NCI-H2081 treated with DMSO at 0.1 percent for 48 hours (cell line): Measurements from ENCODE around the gene ADAMTSL2.

ENCODE experiments used
- DNase-seq: peaks from one replicate; lab custom pipeline; 2025; lab: John Stamatoyannopoulos, UW

ADAMTSL2 gene

DNA sequence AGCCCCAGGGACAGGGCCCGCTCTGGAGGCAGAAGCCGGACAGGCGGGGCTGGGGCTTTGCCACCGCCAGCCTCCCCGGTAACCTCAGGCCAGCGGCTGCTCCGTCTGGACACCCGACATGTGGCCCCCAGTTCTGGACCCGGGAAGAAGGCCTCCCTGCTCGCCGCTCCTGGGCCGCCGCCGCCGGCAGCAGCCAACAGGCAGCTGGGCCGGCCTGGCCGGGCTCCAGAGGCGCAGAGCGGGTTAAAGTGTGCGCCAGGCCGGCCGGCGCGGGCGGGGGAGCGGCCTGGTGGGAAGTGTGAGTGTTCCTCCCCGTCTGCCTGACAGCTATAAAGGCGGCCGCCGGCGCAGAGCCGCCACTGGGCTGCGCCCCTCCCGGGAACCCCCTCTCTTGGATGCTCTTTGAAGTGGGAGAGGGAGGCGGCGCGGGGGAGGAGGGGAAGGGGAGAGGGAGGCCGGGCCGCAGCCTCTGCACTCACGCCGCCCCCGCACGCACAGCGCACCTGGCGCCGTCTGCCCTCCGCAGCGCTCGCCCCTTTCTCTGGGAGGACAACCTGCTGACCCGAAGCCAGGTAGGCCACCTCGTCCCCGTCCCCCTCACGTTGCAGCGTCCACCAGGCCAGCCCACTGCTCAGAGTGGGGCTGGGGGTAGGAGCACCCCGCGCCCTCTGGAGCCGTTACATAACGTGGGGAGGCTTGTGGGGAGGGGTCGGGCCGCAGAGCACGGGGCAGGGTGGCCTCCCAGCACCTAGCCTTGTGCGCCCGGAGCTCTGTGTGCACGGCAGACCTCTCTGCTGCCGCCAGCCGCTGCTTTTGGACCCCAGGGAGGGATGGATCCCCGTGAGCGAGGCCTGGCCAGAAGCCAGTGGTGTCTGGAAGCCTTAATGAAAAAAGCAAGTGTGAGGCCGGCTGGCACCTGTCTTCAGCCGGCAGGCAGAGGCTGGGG is at the start of gene ADAMTSL2:
ADAMTSL2 (plus strand) TSS at position 359 of the 946 bp plus-strand sequence. CDS start 2,009 bp downstream, outside the sequence.
- DNase-seq, result peak; percentile 38

DNA sequence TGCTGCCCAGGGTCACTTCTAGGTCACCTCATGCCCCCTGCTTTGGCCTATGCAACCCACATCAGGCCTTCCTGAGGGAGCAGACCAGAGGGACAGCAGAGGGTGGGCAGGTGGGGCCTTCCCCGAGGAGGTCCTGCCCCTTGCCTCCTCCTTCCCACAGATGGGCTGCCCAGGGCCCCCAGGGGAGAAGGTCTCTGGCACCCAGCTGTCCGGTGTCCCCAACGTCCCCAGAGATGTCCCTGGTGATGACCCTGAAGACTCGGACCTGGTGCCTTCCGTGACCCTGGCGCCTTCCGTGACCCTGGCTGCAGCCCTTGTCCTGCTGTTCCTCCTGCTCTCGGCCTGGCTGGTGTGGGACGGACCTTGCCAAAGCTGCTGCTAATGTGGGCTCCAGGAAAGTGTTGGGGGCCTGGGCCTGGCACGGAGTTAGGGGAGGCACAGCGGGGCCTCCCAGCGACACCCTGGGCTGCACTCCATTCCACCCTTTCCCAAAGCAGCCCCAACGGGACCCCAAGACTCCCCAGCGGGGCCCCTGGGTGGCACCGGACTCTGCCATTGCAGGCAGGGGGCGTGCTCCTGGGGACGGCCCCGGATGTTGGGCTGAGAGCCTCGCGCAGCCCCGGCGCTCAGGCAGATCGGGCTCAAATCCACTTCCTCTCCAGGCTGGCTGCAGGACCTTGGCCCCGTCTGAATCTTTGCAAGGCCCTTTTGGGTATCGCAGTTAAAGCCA is 48.8 kb upstream of the ADAMTSL2 start:
- DNase-seq, result no peak

DNA sequence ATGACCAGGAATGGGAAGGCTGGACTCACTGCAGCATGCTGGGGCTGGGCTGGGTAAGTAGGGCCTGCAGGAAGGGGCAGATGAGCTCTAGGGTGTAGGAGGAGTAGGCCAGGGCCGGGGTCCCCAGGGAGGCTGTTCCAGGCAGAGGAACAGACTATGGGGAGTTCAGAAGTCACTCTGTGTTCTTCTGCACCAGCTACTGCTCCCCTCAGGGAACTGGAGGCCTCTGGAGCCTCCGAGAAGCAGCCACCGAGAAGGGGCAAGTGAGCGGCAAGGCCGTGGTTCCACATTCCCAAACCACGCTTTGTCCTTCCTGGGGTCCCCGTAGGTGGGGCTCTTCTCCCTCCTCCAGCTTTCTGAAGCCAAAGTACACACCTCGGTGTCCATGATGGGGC is 47.2 kb upstream of the ADAMTSL2 start:
- DNase-seq, result no peak

DNA sequence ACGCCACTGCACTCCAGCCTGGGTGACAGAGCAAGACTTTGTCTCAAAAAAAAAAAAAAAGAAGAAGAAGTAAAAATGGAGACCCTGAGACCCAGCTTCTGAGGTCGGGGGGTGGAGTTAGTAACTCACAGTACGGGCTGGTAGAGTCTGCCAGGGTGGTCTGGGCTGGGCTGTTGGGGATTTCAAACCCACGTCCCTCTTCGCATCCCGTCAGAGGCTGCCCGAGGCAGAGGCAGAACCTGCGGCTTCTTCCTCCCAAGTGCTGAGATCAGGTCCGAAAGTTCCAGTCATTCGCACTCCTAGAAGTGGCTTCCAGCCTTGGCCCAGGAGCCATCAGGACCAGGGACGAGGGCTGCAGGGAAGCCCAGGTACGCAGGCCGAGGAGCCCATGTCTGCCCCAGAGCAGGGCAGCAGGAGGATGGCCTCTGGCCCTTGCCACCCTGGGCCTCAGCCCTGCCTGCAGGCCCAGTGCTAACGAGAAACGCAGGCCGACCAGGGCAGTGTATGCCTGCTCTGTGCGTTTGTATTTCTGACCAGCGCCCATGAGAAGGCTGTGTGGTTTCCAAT is 45.7 kb upstream of the ADAMTSL2 start:
- DNase-seq, result no peak

DNA sequence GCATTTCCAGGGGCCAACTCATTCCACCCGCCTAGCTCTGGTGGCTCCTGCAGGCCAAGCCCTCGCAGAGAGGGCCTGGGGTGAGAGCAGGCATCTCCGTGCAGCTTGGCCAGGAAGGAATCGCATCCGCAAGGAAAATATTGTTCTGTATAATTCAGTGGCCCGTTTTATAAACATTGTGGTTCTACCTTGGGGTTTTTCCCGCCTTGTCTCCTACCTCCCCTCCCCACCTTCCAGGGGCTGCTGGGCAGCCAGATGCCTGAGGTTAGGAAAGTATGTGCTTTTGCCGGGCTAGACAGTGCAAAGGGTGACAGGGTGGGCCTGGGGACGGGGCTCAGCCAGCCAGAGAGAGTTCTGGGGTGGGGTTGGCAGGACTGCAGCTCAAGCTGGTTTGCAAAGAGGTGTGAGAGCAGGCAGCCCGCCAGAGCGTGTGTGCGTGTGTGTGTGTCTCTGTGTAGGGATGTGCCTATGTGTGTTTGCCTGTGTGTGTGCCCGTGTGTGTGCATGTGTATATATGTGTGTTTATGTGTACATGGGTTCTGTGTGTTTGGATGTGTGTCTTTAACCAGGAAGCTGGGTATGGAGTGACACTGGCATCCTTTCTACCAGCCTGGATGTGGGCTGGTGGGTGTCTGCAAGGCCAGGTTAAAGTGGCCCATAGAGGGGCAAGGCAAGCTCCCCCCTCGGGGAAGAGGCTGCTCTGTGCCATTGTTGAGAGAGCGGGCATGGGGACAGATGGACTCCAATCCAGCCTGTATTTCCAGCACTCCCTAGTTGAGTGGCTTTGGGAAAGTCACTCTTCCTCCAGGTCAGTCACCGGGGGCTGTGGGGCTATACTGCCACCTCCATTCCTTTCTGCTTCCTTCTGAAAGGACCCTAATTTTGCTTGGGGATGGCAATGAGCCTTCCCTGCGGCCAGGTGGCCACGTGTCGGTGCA is 45.0 kb upstream of the ADAMTSL2 start:
- no peak for DNase-seq

DNA sequence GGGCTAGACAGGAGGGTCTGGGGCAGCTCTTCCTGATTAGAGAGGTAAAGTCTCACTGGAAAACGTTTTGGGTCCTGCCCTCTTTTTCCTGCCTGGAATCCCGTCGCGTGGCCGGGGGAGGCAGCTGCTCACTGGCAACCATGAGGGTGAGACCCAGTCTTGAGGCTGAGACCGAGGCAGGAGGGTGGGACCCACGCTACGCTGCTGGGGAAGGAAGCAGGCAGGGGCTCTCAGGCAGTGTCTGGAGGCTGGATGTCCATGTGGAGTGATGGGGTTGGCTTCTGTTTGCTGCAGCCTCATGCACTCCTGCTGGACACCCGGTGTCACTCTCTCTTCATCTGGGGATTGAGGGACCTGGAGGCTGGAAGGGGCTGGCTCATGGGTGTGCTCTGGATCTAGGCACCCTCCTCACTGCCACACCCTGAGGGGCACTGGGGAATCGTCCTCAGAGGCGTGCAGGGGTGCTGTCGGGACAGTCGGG is 44.3 kb upstream of the ADAMTSL2 start:
- DNase-seq, result no peak

DNA sequence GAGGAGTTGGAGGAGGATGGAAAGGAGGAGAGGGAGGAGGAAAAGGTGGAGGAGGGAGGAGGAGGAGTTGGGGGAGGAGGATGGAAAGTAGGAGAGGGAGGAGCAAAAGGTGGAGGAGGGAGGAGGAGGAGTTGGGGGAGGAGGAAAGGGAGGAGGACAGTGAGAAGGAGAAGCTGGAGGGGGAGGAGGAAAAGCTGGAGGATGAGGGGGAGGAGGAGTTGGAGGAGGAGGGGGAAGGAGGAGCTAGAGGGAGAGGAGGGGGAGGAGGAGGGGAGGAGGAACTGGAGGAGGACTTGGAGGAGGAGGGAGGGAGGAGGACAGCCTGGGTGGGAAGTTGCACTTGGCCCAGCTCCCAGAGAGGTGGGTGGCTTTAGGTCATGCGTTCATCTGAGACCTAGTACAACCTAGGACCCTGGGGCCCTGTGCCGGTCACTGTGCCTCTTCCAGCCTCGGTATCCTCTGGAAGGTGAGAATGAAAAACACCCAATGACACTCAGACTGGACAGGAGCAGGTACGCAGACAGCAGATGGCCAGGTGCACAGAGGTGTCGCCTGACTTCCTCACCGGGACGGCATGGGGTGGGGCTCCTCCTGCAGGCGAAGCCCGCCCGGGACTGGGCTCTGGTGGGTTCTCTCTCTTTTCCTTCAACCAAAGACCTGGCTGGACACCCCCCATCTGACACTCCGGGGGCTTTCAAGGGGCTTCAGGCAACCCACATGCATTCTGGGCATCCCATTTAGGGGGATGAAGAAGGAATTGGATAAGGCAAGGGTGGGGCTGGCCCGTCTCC is 43.4 kb upstream of the ADAMTSL2 start:
- DNase-seq, result no peak

DNA sequence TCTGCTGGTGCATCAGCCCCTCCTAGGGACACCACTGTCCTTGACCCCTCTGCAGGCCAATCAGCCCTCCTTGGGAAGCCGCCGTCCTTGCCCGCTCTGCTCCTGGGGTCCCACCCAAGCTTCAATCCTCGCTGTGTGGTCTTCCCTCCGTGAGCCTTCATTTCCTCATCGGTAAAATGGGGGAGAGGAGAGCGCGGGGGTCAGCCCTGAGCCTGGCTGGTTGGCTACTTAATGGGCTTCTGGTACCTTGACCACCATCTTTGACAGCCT is 42.9 kb upstream of the ADAMTSL2 start:
- no peak for DNase-seq

DNA sequence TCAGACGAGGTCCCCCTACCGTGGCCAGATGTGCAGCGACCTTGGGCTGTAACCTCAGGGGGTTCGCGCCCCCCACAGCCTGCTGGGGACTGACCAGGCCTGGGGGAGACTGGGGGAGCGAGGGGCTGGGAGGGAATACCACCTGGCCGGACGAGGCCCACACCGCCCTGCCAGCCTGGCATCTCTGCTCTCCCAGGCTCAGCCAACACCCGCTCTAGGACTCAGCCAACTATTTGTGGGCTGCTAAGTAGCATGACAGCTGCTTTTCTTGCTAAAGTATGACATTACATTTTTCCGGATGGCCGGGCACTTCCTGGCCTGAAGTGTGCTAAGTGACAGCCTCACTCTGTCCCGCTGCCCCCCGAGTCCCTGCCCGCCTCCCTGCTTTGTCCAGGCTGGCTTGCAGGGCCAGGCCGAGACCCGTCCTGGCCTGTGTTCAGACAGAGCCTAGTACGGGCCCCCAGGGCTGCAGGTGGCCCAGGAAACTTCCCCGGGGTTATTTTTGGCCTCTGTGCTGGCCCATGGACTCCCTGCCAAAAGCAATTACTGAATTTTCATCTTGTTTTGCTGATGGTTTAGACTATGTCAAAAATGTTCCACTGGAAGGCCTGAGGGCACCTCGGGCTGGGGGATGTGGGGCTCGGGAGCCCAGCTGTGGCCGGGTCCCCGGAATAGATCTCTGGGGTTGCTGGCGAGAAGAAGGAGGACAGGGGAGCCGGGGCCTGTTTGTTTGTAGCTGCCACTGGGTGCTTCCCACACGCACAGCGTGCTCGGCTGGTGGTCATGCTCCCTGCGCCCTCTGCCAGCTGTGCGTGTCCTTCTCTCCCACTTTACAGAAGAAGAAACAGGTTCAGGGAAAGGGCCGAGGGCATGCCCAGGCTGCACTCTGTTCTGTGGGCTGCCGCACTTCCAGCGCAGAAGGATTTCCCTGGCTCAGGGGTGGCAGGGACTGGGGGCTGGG is 42.2 kb upstream of the ADAMTSL2 start:
- no peak for DNase-seq

DNA sequence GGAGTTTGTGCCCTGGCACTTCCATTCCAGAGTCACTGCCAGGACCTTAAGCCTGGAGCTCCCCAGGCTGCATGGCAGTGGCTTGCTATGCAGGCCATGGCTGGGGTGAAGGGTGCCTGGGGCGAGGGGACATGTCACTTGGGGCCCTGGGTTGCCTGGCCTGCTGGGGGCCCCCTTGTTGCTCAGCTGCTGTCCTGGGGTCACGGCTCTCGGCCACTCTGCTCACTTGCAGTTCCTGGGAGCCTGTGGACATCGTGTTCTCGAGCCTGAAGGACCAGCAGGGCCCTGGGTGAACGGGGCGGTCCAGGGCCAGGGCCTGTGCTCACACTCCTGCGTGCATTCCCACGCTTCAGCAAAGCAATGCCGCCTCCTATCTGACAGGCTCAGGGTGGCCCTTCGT is 41.1 kb upstream of the ADAMTSL2 start:
- no peak for DNase-seq

DNA sequence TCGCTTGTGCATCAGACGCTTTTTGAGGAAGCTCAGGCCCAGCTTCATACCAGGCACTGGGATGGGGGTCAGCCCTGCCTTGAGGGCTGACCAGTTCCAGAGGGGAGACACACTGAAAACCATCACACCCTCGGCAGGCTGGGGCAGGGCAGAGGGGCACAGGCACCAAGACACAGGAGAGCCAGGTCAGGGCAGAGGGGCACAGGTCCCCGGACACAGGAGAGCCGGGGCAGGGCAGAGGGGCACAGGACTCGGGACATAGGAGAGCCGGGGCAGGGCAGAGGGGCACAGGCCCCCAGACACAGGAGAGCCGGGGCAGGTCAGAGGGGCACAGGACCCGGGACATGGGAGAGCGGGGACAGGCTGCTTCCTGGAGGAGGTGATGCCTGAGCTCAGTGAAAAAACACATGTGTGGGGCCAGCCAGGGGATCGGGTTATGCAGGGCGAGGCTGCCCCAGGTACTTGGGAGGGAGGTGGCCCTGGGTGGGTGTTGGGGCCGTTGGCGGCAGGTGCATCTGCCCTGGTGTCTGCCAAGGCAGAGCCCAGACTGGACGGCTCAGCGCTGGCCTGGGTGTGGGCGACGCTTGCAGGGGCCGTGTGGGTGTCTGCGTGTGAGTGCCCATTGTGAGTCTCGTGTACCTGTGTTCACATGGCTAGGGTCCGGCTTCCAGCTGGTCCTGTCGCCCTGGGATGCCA is 40.5 kb upstream of the ADAMTSL2 start:
- no peak for DNase-seq

DNA sequence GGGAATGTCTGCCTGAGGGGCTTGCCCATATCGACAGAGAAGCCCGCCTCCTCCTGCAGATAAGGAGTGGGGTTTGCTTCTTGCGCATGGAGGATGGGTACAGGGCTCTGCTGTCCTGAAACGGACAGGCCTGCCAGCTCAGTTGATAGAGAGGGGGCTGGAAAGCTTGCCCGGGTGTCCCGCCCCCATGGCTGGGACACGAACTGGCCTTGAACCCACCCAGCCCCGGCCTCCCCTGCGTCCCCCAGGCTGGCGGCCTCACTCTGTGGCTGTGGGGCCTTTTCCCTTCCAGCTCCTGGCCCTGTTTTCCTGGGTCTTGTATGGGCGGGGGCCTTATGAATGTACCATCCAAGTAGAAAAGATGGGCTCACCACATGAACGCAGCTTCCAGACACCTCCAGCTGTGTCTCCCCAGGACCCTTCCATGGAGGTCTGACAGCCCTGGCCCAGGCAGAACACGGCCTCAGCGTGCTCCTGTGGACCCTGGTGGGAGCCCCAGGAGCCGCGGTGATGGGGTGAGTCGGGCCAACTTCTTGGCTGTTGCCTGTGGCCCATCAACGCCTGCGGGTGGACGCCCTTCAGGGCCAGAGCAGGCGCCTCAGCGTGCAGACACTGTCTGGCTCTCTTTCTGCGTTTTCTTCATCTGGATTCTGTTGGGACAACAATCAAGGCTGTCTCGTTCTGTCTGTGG is 39.7 kb upstream of the ADAMTSL2 start:
- no peak for DNase-seq

DNA sequence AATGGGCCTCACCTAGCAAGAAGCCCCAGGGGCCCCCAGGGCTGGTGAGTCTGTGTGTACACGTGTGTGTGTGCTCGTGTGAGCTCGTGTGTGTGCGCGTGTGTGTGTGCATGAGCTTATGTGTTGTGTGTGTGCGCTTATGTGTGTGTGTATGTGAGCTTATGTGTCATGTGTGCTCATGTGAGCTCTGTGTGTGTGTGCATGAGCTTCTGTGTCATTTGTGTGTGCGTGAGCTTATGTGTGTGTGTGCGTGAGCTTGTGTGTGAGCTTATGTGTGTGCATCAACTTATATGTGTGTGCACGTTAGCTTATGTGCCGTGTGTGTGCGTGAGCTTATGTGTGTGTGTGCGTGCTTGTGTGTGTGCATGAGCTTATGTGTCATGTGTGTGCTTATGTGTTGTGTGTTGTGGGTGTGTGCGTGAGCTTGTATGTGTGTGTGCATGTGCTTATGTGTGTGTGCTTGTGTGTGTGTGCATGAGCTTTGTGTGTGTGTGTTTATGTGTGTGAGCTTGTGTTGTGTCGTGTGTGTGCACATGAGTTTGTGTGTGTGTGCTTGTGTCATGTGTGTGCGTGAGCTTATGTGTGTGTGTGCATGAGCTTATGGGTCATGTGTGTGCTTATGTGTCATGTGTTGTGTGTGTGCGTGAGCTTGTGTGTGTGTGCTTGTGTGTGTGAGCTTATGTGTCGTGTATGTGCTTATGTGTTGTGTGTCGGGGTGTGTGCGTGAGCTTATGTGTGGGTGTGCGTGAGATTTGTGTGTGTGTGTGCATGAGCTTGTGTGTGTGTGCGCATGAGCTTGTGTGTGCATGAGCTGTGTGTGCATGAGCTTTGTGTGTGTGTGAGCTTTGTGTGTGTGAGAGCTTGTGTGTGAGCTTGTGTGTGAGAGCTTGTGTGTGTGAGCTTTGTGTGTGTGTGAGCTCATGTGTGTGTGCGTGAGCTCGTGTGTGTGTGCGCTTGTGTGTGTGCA is 38.9 kb upstream of the ADAMTSL2 start:
- DNase-seq, result no peak

DNA sequence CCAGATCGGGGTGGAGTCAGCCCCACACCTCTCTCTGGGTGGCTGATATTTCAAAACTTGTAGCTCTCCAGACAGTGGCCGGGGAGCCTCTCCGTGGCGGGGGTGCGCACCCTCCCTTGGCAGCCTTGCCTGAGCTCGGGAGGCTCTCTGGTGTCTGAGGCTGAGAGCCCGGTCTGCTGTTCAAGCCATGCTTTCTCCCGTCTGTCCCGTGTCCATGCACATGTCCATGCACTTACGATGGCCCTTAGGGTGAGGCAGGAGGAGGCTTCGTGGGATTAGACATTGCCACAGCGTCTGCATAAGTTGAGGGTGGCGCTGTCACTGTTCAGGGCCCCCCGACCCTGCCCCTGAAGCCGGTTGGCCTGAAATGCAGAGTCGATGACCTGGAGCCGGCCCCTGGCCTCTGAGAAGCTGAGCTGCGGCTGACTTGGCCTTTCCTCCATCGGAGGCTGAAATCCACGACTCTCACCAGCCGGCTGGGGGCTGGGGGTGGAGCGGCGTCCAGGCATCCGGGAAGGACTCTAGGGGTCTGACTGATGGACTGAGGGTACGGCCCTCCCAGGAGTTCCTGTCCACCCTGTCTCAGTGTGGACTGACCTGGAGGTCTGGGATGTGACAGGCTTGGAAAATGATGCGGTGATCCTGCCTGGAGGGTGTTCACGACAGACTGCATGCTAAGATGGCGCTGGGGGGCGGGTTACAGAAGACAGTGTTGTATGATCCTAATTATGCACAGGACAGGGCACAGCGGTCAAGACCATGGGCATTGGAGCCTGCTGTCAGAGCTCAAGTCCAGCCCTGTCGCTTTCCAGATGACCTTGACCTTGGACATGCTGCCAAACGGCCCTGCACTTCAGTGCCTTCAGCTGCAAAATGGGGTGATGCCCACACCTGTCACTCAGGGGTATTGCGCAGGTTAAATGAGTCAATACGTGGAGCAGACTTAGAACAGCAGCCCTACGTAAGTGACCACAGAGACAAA is 37.4 kb upstream of the ADAMTSL2 start:
- no peak for DNase-seq

DNA sequence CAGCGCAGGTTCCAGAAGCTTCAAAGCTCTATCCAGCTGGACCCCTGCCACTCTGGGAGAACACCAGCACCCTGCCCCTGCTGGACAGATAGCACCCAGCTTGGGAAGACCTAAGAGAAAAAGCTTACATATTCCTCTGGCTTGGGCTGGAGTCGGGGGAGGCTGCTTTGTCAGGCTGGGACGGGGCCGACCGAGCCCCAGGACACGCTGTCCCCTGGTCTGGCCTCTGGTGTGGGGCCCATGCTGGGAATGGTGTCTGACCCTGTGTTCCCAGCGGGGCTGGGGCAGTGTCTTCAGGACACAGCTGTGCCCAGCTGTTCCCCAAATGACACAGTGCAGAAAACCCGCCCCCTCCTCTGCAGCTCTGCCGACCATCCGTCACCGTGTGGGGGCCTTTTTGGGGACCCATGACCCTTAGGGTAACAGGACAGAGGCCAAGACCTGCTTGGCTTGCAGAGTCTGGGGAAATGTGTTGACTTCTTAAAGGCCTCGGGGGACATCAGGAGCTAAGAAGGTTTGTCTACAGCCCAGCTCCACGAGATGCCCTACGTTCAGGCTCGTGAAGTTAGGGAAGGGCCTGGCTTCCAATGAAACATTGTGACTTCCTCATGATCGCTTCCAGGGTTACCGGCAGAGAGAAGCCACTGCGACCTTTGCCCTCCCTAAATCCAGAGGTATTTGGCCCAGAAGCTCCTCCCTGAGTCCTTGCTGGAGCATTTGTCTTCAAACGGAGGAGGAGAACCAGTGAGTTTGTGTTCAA is 35.2 kb upstream of the ADAMTSL2 start:
- no peak for DNase-seq
